Measurements from ENCODE around the gene EXTL1. TPM values are rescaled to one million over a fixed set of nuclear protein-coding genes. Genes with fewer than 3 reads are reported as not detected.

Gene EXTL1
- total RNA-seq, 1 donor from 2014 or later: 1.8 TPM

GRCh38 chr1:26014179-26014578, 7.4 kb upstream of the EXTL1 start:
- Mint-ChIP-seq H3K4me1 (ENCODE audit: unreplicated experiment) (peaks cover under 1% of the 10 kb centered on the region), H3K9me3 (ENCODE audit: unreplicated experiment) (no peaks in the 10 kb centered on the region), H3K27ac (ENCODE audit: unreplicated experiment) (no peak overlapping the region), H3K27me3 (ENCODE audit: unreplicated experiment) (no peaks in the 10 kb centered on the region), H3K4me3 (ENCODE audit: unreplicated experiment) (no peak overlapping the region), H3K36me3 (ENCODE audit: low read depth, unreplicated experiment) (no peaks in the 10 kb centered on the region)
- TF ChIP-seq CTCF (IDR thresholded peaks at IDR 0.05; ENCODE audit: unreplicated experiment): no peak
- DNase-seq (ENCODE audit: low spot score): no peak

- TF ChIP-seq CTCF (IDR thresholded peaks at IDR 0.05; ENCODE audit: unreplicated experiment): no peak
- Mint-ChIP-seq H3K27ac (ENCODE audit: unreplicated experiment) (no peak overlapping the region), H3K9me3 (ENCODE audit: unreplicated experiment) (no peaks in the 10 kb centered on the region), H3K4me3 (ENCODE audit: unreplicated experiment) (no peak overlapping the region), H3K36me3 (ENCODE audit: low read depth, unreplicated experiment) (no peaks in the 10 kb centered on the region), H3K27me3 (ENCODE audit: unreplicated experiment) (no peaks in the 10 kb centered on the region), H3K4me1 (ENCODE audit: unreplicated experiment) (no peaks in the 10 kb centered on the region)
- no peak for DNase-seq (ENCODE audit: low spot score)
Measured at GRCh38 chr1:26015358-26015757, 6.2 kb upstream of the EXTL1 start.

- Mint-ChIP-seq H3K4me1 (ENCODE audit: unreplicated experiment) (peaks cover under 1% of the 10 kb centered on the region), H3K4me3 (ENCODE audit: unreplicated experiment) (no peak overlapping the region), H3K36me3 (ENCODE audit: low read depth, unreplicated experiment) (no peaks in the 10 kb centered on the region), H3K27me3 (ENCODE audit: unreplicated experiment) (no peaks in the 10 kb centered on the region), H3K27ac (ENCODE audit: unreplicated experiment) (no peak overlapping the region), H3K9me3 (ENCODE audit: unreplicated experiment) (no peaks in the 10 kb centered on the region)
- no peak for DNase-seq (ENCODE audit: low spot score)
- TF ChIP-seq CTCF (IDR thresholded peaks at IDR 0.05; ENCODE audit: unreplicated experiment): no peak
Measured at GRCh38 chr1:26016258-26016952, 5.2 kb upstream of the EXTL1 start.

- Mint-ChIP-seq H3K4me1 (ENCODE audit: unreplicated experiment) (peaks cover 4% of the 10 kb centered on the region), H3K9me3 (ENCODE audit: unreplicated experiment) (no peaks in the 10 kb centered on the region), H3K4me3 (ENCODE audit: unreplicated experiment) (no peak overlapping the region), H3K27me3 (ENCODE audit: unreplicated experiment) (no peaks in the 10 kb centered on the region), H3K27ac (ENCODE audit: unreplicated experiment) (no peak overlapping the region), H3K36me3 (ENCODE audit: low read depth, unreplicated experiment) (no peaks in the 10 kb centered on the region)
- no peak for DNase-seq (ENCODE audit: low spot score)
- TF ChIP-seq CTCF (IDR thresholded peaks at IDR 0.05; ENCODE audit: unreplicated experiment): no peak
Measured at GRCh38 chr1:26016953-26017545, 4.5 kb upstream of the EXTL1 start.

- H3K27me3 Mint-ChIP-seq (ENCODE audit: unreplicated experiment): no peaks in the 10 kb centered on the region
- no peak for DNase-seq (ENCODE audit: low spot score)
- no peaks in the 10 kb centered on the region for H3K36me3 Mint-ChIP-seq (ENCODE audit: low read depth, unreplicated experiment)
- TF ChIP-seq CTCF (IDR thresholded peaks at IDR 0.05; ENCODE audit: unreplicated experiment): no peak
- H3K4me3 Mint-ChIP-seq (ENCODE audit: unreplicated experiment): no peak overlapping the region
- no peak overlapping the region for H3K27ac Mint-ChIP-seq (ENCODE audit: unreplicated experiment)
- H3K4me1 Mint-ChIP-seq (ENCODE audit: unreplicated experiment): peaks cover 4% of the 10 kb centered on the region
- no peaks in the 10 kb centered on the region for H3K9me3 Mint-ChIP-seq (ENCODE audit: unreplicated experiment)
Measured at GRCh38 chr1:26017606-26018005, 4.0 kb upstream of the EXTL1 start.

Data from endothelial cell (in vitro differentiated cells).